ENCODE measurements around the gene HACD1.
"Not testable (repeated sequence)": the region's sequence is repeated elsewhere in the genome, so short reads cannot be mapped to it uniquely, and the experiment has no call there.

The HACD1 gene

DNA sequence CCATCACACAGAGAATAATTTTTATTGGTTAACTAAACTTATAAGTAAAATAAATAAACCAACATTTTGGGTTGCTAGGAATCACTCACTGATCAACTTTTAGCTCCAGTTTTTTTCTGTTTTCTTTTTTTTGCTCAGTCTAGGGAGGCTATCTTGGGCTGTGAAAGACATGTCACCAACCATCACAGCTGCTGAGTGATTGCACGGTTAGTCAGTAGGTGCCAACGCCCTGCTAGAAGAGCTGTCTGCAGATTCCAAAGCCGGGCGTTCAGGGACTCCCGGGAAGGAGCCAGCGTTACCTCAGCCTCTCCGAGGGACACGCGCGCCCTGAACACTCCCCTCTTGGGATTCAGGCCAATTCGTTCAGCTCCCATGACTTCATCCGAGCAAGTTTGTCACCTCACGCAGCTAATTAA is 26.2 kb upstream of the HACD1 start:
- DNase-seq (ENCODE audit: low read depth): peak; percentile 64

DNA sequence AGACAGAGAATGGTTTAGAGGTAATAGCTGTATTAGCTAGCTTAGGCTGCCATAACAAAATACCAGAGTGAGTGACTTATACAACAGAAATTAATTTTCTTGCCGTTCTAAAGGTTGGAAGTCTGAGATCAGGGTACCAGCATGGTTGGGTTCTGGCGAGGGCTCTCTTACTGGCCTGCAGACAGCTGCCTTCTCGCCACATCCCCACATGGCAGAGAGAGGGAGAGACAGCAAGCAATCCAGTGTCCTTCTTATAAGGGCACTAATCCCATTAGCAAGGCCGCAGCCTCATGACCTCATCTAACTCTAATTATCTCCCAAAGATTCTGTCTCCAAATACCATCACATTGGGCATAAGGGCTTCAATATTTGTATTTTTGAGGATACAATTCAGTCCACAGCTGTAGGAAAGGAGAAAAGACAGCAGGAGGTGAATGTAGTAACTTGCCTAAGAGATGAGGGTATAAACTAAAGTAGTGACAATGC is 23.2 kb upstream of the HACD1 start:
- no peak for DNase-seq (ENCODE audit: low read depth)

DNA sequence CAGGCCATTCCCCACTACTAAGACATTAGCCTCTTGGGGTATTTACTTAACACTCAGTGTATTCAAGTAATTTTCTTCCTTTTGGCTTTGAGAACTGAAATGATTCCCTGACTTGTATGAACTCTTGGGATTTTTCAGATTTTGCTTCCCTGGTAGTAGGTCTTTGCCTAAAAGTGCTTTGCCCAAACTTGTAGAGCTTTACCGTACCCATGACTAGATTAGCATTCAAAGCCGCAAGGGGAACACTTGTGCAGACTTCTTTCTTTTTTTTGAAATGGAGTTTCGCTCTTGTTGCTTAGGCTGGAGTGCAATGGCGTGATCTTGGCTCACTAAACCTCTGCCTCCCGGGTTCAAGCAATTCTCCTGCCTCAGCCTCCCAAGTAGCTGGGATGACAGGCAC is 20.7 kb upstream of the HACD1 start:
- no peak for DNase-seq (ENCODE audit: low read depth)

DNA sequence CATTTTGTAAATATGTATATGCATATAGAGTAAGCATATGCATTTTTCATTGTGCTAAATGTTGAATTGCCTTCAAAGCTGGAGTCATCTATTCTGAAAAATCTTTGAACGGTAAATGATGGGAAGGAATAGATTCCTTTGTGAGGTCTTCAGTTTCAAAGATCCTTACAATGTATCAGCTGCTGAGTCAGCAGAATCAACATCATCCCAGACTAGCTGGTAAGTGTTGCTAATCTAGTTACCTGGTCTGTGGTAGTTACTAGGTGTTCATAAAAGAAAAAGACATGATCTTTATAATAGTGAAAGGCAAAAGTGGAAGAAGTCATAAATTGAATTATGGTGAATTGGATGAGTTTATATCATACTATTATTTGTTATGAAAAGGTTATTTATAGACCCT is 16.2 kb upstream of the HACD1 start:
- no peak for DNase-seq (ENCODE audit: low read depth)

DNA sequence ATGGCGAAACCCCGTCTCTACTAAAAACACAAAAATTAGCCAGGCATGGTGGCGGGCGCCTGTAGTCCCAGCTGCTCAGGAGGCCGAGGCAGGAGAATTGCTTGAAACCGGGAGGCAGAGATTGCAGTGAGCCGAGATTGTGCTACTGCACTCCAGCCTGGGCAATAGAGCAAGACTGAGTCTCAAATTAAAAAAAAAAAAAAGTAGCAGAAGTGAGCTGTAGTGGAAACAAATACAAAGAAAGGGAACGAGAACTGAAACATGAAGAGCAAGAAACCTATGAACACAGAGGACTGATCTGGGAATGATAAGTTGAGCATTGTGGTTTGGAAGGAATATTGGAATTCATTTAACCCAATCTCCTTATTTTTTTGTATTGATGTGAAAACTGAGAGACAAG is 15.4 kb upstream of the HACD1 start:
- not testable (repeated sequence) for DNase-seq (ENCODE audit: low read depth)

DNA sequence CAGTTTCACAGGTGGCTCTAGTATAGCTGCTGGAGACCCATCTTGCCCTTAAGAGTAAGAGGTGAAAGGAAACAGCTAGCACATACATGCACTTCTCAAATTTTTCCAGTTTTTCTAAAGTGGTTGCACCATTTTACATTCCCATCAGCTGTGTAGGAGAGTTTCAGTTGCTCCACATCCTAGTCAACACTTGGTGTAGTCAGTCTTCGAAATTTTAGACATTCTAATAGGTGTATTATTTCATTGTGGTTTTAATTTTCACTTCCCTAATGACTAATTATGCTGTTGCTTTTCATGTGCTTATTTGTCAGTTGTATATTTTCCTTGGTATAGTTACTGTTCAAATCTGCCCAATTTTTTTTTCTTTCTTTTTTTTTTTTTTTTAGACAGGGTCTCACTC is 9.5 kb upstream of the HACD1 start:
- no peak for DNase-seq (ENCODE audit: low read depth)

DNA sequence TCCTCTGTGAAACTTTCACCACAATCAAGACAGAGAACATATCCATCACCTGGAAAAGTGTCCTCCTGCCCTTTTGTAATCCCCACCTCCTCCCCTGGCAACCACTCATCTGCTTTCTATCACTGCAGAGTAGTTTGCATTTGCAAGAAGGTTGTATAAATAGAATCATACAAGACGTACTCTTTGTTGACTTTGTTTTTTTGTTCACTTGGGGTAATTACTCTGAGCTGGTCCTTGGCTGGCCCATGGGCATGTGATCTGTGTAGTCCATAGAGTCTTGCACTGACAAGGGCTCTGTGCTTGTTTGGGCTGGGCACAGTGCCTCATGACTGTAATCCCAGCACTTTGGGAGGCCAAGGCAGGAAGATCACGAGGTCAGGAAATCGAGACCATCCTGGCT is 7.8 kb upstream of the HACD1 start:
- DNase-seq (ENCODE audit: low read depth): no peak

DNA sequence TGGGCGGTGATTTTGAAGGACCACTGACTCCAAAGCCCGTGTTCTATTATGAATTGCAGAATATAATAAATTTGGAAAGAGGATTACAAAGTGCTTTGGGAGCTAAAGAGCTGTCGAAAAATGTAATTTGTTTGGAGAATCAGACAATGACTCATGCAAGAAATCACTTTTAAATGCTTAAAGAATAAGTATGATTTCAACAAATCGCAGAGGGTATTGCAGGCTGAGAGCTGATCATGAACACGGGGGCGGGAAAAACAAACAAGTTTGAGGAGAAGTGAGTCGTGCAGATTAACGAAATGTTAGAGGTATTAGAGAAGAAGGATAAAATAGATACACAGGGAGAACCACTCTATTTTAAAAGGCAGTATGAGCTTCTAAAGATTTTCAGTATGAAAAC is 4.9 kb upstream of the HACD1 start:
- no peak for DNase-seq (ENCODE audit: low read depth)

DNA sequence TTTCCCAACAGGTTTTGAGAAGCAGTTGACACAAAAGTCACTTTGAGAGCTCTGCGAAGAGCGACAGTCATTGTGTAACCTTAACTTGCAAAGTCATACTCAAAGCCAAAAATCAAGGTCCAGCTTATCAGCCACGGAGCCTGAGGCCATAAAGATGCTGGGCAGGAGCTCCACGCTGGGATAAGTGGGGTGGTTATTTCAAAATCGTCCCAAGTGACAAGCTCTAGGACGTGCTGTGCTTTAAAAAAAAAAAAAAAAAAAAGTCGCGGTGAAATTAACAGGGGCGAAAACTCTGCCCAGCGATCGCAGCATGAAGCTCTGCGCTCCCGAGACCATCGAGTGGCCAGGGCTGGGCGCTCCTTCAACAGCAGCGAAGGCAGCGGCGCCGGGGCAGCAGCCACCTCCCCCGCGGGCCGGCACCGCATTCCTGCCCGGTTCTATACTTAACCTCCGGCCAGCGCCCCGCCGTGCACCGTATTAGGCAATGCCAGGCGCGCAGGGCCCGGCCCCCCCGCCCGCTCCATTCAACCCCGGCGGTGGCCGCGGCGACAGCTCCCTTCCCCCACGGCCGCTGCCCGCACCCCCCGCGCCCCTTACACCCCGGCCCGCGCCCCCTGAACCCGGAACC is 657 bp downstream of the HACD1 start:
- DNase-seq (ENCODE audit: low read depth): no peak

DNA sequence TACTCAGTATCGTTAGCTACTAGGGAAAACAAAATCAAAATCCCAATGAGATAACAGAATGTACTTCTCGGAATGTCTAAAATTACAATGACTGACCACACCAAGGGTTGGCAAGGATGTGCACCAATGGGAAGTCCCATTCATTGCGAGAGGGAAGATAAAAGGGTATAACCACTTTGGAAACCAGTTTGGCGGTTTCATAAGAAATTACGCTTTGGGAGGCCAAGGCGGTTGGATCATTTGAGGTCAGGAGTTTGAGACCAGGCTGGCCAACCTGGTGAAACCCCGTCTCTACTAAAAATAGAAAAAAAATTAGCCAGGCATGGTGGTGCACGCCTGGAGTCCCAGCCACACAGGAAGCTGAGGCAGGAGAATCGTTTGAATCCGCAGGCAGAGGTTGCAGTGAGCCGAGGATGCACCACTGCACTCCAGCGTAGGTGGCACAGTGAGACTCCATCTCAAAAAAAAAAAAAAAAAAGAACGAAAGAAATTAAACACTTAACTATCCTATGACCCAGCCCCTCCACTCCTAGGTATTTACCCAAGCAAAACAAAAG is 7.6 kb downstream of the HACD1 start:
- no peak for DNase-seq (ENCODE audit: low read depth)

DNA sequence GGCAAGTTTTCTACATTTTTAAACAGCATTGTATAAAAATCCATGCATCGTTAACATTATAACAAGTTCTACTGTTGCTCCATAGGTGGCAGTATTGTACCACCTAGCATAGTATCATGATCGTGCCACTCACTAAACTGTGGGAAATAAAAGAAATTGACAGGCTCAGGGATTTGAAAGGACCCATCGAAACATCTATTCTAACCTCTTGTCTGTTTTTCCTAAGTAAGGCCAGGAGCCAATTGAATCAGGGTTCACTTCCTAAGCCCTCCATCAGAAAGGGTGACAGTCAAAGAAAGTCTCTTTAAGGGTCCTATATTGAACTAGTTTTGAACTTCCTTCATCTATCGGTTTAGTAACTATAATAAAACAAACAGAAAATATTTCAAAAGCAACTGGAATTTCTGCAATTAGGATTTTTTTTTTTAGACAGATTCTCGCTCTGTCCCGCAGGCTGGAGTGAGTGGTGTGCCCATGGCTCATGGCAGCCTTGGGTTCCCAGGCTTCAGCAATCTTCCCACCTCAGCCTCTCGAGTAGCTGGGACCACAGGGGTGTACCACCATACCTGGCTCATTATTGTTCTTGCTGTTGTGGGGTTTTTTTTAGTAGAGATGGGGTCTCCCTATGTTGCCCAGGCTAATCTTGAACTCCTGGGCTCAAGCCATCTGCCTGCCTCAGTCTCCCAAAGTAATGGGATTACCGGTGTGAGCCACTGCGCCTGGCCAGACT is 9.4 kb downstream of the HACD1 start:
- DNase-seq (ENCODE audit: low read depth): peak; percentile 55

DNA sequence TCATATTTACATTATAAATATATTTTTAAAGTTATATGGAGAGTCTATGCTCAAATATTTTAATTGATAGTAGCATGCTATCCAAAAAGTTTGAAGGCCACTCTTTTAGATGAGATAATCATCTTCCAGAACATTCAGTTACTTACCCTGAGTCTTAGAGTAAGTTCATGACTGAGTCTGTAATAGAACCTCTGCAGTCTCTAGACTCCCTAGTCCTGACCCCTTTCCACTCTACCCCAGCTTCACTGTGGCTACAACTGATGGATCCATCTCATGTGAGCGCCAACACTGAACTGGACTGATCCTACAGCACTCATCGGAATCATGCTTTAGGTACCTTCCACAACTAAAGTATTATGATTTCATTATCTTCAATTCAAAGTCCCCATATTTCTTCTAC is 10.1 kb downstream of the HACD1 start:
- DNase-seq (ENCODE audit: low read depth): no peak

DNA sequence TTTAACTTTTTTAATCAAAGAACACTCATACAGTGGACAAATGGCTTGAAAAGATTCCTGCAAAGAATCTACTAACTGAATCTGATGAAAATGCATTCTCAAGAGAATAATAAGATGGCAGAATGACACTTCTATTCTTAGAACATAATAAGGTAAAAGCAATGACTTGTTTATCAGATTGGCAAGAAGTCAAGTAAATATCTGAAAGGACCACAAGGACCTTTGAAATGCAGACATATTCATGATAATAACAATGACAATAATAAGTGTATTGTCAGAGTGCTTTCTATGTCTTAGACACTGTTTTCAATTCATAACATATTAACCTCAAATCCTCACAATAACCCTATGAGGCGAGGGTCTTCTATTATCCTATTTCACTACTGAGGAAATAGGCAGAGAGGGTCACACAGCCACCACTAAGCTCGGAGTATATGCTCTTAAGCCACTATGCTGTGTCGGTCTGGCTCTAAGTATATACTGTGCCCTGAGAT is 10.6 kb downstream of the HACD1 start:
- no peak for DNase-seq (ENCODE audit: low read depth)

DNA sequence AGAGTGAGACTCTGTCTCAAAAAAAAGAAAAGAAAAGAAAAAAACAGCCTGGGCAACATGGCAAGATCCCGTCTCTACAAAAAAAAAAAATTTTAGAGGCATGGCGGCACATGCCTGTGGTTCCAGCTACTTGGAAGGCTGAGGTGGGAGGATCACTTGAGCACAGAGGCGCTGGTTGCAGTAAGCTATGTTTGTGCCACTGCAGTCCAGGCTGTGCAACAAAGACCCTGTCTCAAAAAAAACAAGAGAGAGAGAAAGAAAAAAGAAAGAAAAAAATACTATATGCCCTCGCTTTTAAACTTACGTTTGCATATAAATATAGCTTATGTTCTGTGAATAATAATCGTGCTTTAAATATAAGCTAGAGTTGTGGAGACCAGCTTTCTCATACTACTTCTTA is 11.2 kb downstream of the HACD1 start:
- no peak for DNase-seq (ENCODE audit: low read depth)

DNA sequence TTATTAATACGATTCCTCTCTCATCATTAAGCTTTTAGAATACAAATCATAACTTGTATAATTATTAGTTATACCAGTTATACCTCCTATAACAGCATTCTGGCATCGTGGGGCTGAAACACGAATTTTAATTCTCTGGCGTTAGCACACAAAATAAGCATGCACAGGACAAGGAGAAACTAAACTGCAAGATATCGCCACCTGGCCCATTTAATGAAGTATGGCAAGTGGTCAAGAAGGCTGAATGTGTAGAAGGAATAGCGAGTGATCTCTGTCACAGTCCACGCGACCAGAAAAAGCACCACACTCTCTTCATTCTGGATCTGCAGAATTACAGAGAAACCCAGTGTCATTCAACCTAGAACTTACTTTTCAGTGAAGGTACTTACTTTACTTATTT is 18.1 kb downstream of the HACD1 start:
- no peak for DNase-seq (ENCODE audit: low read depth)

DNA sequence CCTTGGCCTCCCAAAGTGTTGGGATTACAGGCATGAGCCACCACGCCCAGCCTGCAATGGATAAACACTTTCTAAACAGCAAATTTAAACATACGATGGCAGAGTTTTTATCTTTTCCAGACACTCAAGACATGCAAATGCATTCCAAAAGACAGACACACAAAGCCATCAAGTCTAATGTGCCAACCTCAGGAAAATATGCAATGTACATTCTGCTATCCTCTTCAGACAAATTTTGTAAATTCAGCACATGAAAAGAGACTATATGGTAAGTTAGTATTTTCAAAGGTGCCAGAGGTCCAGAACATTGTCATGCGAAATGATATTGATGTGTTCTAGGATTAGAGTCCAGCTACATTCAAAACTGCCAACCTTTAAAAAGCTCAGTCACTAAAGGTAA is 19.8 kb downstream of the HACD1 start:
- no peak for DNase-seq (ENCODE audit: low read depth)

DNA sequence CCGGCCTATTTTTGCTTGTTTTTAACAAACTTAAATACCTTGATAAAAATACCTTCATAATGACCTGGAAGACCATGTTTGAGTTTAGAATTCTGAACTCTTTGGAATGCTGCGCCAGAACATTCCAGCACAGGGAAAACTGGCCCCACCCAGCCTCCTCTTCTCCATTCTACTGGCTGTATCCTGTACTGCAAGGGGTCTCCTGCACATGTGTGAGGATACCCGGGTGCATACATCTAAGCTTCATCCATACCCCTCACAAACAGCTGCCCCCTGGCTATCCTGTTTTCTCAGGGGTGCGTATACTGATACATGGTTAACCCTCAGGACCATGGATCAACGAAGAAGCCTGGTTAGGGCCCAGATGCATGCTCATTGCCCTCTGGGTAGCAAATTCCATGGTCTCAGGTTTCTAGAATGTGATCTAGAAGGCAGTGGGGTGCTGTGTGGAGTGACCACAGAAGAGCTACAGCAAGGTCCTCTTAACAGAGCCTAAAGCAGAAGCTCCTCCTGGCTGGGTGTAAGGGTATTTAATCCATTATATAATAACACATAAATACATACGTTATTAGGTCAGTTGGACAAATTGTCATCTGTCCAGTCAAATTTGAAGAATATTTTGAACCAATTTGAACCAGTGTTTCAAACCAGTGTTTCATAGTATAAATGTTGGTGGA is 26.1 kb downstream of the HACD1 start:
- DNase-seq (ENCODE audit: low read depth): no peak

DNA sequence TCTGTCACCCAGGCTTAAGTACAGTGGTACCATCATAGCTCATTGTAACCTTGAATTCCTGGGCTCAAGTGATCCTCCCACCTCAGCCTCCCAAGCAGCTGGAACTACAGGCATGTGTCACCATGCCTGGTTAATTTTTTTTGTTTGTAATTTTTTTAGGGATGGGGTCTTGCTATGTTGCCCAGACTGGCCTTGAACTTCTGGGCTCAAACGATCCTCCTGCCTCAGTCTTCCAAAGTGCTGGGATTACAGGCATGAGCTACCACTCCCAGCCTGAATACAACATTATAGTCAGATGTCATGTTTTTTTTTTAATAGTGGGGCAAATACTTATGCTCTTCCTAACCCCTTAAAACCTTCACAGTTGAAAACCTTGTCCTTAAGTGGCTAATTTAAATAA is 27.9 kb downstream of the HACD1 start:
- not testable (repeated sequence) for DNase-seq (ENCODE audit: low read depth)

DNA sequence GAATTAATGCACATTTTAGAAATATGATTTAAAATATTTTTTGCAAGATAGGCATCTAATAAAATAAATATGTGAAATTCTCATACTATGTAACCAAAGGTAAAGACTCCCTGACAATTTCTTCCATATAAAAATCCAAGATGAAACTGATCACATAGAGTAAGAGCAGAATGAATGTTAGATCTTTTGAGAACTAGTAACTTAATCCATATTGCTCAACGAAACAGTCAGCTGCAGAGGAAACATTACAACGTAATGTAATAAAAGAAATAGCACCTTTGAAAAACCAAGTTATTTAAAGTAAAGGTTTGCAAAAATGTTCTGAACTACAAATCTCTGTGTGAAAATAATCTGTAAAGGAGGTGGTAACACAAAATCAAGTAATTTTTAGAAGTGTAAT is 28.8 kb downstream of the HACD1 start:
- no peak for DNase-seq (ENCODE audit: low read depth)

DNA sequence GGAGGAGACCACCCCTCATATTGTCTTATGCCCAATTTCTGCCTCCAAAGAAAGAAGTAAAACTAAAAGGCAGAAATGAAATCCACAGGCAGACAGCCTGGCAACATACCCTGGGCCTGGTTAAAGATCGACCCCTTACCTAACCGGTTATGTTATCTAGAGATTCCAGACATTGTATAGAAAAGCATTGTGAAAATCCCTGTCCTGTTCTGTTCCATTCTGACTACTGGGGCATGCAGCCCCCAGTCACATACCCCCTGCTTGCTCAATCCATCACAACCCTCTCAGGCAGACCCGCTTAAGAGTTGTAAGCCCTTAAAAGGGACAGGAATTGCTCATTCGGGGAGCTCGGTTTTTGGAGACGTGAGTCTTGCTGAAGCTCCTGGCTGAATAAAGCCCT is 29.9 kb downstream of the HACD1 start:
- DNase-seq (ENCODE audit: low read depth): not testable (repeated sequence)

DNA sequence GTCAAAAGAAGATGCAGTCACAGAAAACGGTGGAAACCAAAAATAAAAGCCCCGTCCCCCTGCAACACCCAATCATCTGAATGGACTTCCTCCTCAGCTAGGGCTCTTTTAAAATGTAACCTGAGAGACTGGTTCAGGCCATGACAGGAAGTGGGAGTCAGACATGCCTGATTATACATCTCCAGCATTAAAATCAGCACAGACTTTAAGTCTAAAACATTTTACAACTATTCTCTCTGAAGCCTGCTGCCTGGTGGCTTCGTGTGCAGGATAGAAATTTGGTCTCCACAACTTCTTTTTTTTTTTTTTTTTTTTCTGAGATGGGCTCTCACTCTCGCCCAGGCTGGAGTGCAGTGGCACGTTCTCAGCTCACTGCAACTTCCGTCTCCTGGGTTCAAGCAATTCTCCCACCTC is 30.3 kb downstream of the HACD1 start:
- no peak for DNase-seq (ENCODE audit: low read depth)

DNA sequence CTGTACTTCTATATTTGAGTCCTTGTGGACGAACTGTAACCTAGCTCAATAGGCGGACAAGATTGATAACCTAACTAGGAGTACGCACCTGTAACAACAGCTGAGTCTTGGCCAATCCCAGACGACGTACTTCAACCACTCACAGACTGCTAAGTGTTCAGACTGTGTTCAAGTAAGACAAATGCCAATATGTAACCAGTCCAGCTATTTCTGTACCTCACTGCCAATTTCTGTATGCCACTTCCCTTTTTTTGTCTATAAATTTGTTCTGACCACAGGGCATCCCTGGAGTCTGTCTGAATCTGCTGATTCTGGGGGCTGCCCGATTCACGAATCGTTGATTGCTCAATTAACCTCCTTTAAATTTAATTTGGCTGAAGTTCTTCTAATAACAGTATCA is 32.2 kb downstream of the HACD1 start:
- no peak for DNase-seq (ENCODE audit: low read depth)

DNA sequence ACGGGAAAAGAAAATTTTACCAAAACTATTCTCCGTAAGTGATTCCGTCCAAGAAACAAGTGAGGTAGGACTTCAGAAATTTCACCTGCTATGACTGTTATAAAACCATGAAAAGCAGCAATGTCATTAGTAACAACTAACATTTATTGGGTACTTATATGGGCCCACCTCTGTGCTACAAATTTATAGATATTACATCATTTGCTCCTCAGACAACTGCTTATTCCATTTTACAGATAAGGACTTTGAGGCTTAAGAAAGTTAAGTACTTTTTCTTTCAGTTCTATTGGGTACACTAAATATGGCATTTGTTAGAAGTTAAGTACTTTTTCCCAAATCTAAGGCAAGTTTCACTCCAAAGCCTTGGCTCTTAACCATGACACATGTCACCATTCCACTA is 36.3 kb downstream of the HACD1 start:
- no peak for DNase-seq (ENCODE audit: low read depth)
